ENCODE measurements around the gene CAND1.
"Not testable (repeated sequence)": the region's sequence is repeated elsewhere in the genome, so short reads cannot be mapped to it uniquely, and the experiment has no call there.

The CAND1 gene

GRCh38 chr12:67333649-67334048 is 64.5 kb downstream of the CAND1 start:
- intact Hi-C loops (cut with DNase I), result no loop called here
- DNase-seq, result no peak

GRCh38 chr12:67338426-67338825 is 69.3 kb downstream of the CAND1 start:
- intact Hi-C loops (cut with DNase I), result no loop called here
- no peak for DNase-seq

- peak in 1 of 10 donors; percentile 22 for DNase-seq
- intact Hi-C loops (cut with DNase I), result no loop called here
These were observed 70.4 kb downstream of the CAND1 start for GRCh38 chr12:67339530-67339929.

GRCh38 chr12:67341086-67341485 is 71.9 kb downstream of the CAND1 start:
- peak in 1 of 10 donors; percentile 75 for DNase-seq
- intact Hi-C loops (cut with DNase I), result not testable (repeated sequence)

GRCh38 chr12:67344979-67345710 is 76.0 kb downstream of the CAND1 start:
- intact Hi-C loops (cut with DNase I), result no loop called here
- DNase-seq, result no peak

- DNase-seq, result no peak
- intact Hi-C loops (cut with DNase I), result no loop called here
These were observed 79.5 kb downstream of the CAND1 start for GRCh38 chr12:67348683-67349082.

- no peak for DNase-seq
- intact Hi-C loops (cut with DNase I), result loop anchor here (10.0 kb wide), 1 partner anchor 292 kb away; the partner anchor contains the start of gene DYRK2
These were observed 83.5 kb downstream of the CAND1 start for GRCh38 chr12:67352682-67353081.

- intact Hi-C loops (cut with DNase I), result loop anchor here (10.0 kb wide), 1 partner anchor 290 kb away; the partner anchor contains the start of gene DYRK2
- DNase-seq, result no peak
These were observed 85.2 kb downstream of the CAND1 start for GRCh38 chr12:67354322-67354721.

- DNase-seq, result no peak
- intact Hi-C loops (cut with DNase I), result loop anchor here (5.0 to 10.0 kb wide), 2 partner anchors 57 to 290 kb away; partner anchors contain the start of gene DYRK2
These were observed 85.8 kb downstream of the CAND1 start for GRCh38 chr12:67354966-67355365.

GRCh38 chr12:67355428-67356379 is 86.5 kb downstream of the CAND1 start:
- DNase-seq, result peak in 1 of 10 donors; percentile 11
- intact Hi-C loops (cut with DNase I), result loop anchor here (1.0 to 10.0 kb wide), 3 partner anchors 57 to 588 kb away; partner anchors contain the start of gene DYRK2

- intact Hi-C loops (cut with DNase I), result loop anchor here (1.0 to 10.0 kb wide), 3 partner anchors 56 to 587 kb away; partner anchors contain the start of gene DYRK2
These were observed 87.2 kb downstream of the CAND1 start for GRCh38 chr12:67356380-67356774.

GRCh38 chr12:67357376-67358125 is 88.4 kb downstream of the CAND1 start:
- intact Hi-C loops (cut with DNase I), result loop anchor here (5.0 to 10.0 kb wide), 2 partner anchors 55 to 287 kb away; partner anchors contain the start of gene DYRK2
- no peak for DNase-seq

More at GRCh38 chr12:67356380-67356774, 87.2 kb downstream of the CAND1 start:
- DNase-seq, result no peak

- intact Hi-C loops (cut with DNase I), result loop anchor here (5.0 to 10.0 kb wide), 2 partner anchors 53 to 286 kb away; partner anchors contain the start of gene DYRK2
- DNase-seq, result no peak
These were observed 89.7 kb downstream of the CAND1 start for GRCh38 chr12:67358781-67359338.

- intact Hi-C loops (cut with DNase I), result no loop called here
- no peak for DNase-seq
These were observed 93.4 kb downstream of the CAND1 start for GRCh38 chr12:67362526-67362925.

GRCh38 chr12:67364228-67364627 is 95.1 kb downstream of the CAND1 start:
- DNase-seq, result no peak
- intact Hi-C loops (cut with DNase I), result no loop called here

- intact Hi-C loops (cut with DNase I), result no loop called here
- DNase-seq, result no peak
These were observed 96.0 kb downstream of the CAND1 start for GRCh38 chr12:67365131-67365530.

GRCh38 chr12:67367843-67368242 is 98.7 kb downstream of the CAND1 start:
- no peak for DNase-seq
- intact Hi-C loops (cut with DNase I), result no loop called here
